Lung (tissue), 16 donors: ENCODE measurements around the gene CYP1A1. TPM values are rescaled to one million over a fixed set of nuclear protein-coding genes. Genes with fewer than 3 reads are reported as not detected.

Experiments used
- ATAC-seq: fragments of 200-7000 bp; cut with Tn5 transposase; one replicate; pipeline ENCODE4 v1.9.1; 2020; ENCODE audit warnings: moderate number of reproducible peaks; ENCODE audit not compliant: insufficient read depth, low FRiP score
- DNase-seq, 3 donors: peaks; one replicate each; pipeline ENCODE4 v3.0.0-alpha.2; 2013 to 2017
- H3K27ac ChIP-seq, 2 donors: one replicate each; pipeline ENCODE4 v1.5.1; 2013; ENCODE audit warnings: mild to moderate bottlenecking in 2 of 2, moderate library complexity in 2 of 2, control low read depth in 1 of 2, inconsistent platforms in 1 of 2, low read depth in 1 of 2, low read length in 1 of 2
- H3K27me3 ChIP-seq, 3 donors: one replicate each; pipeline ENCODE4 v1.5.1; 2013; ENCODE audit warnings: low read length in 2 of 3; ENCODE audit not compliant: control insufficient read depth in 3 of 3, insufficient read depth in 3 of 3
- H3K36me3 ChIP-seq, 4 donors: one replicate each; pipeline ENCODE4 v1.5.1; 2013; ENCODE audit warnings: low read length in 4 of 4, mild to moderate bottlenecking in 1 of 4, moderate library complexity in 1 of 4; ENCODE audit not compliant: control insufficient read depth in 4 of 4, insufficient read depth in 4 of 4
- H3K4me1 ChIP-seq, 5 donors: one replicate each; pipeline ENCODE4 v1.5.1; 2013; ENCODE audit warnings: low read length in 5 of 5, mild to moderate bottlenecking in 2 of 5, moderate library complexity in 1 of 5; ENCODE audit not compliant: control insufficient read depth in 5 of 5, insufficient read depth in 5 of 5
- H3K4me3 ChIP-seq: one replicate; pipeline ENCODE4 v1.5.1; 2013; ENCODE audit warnings: mild to moderate bottlenecking, control low read depth, moderate library complexity
- H3K9ac ChIP-seq, 2 donors: one replicate each; pipeline ENCODE4 v1.5.1; 2013; ENCODE audit warnings: low read length in 2 of 2, control low read depth in 1 of 2; ENCODE audit not compliant: insufficient read depth in 1 of 2
- H3K9me3 ChIP-seq, 4 donors: one replicate each; pipeline ENCODE4 v1.5.1; 2013; ENCODE audit warnings: low read length in 3 of 4, mild to moderate bottlenecking in 1 of 4, moderate library complexity in 1 of 4; ENCODE audit not compliant: control insufficient read depth in 4 of 4, insufficient read depth in 3 of 4
- CTCF ChIP-seq: IDR thresholded peaks from 2 replicates; pipeline ENCODE4 v1.5.1; 2012; ENCODE audit warnings: mild to moderate bottlenecking; ENCODE audit errors: control extremely low read depth, extremely low read depth
- WGBS, 2 donors: extraction: QIAGEN DNeasy Blood & Tissue Kit; methylation state at CpG; one replicate each; pipeline ENCODE4 v1.1.7; 2013; 5-methylcytosine and 5-hydroxymethylcytosine counted together
- long read RNA-seq, 5 donors: transcript quantifications; one replicate each; lab custom pipeline, GENCODE V29; 2026
- polyA plus RNA-seq, 2 donors: library from polyadenylated mRNA; stranded (reverse); fragments of 200-250 nt; gene quantifications; one replicate each; pipeline ENCODE4 v1.2.1, GENCODE V29; 2013
- total RNA-seq, 2 donors: library from RNA; depleted of rRNA in 1 of 2; stranded (reverse); fragments of >200 nt in 1 of 2; gene quantifications; one replicate each; pipeline ENCODE4 v1.2.1, GENCODE V29; 2014 to 2021
- donor health status: control.
- donor health status: control.
- donor health status: Bipolar disorder and iron deficiency.
- donor health status: healthy.
- donor health status: DM: yes; HTN: yes; CAD: no.

Gene CYP1A1
- under 1 TPM; 0.31 to 1.00 TPM for total RNA-seq
- polyA plus RNA-seq: 10 to 100 TPM in 1 of 2 donors, under 1 TPM in 1; 0.46 to 15.0 TPM
- long read RNA-seq, donor 1: 0 reads
- long read RNA-seq, donor 2: 0 reads
- long read RNA-seq, donor 3: 0 reads
- long read RNA-seq, donor 4: 0 reads
- long read RNA-seq, donor 5: 0 reads

GRCh38 chr15:74725225-74725774 lies at the start of gene CYP1A1:
Gene CYP1A1, minus strand, starts transcription at chr15:74725528. Its CDS starts 2,431 bp downstream, at chr15:74723097.
- ATAC-seq (no peak), DNase-seq (peak in 1 of 3 donors; percentile 13)
- Histone ChIP-seq H3K4me3 (peak within 1 kb of the TSS; percentile 51), H3K9me3 (peaks cover 0 to 2% (median 0%) of the 10 kb centered on the region in 4 donors), H3K9ac (no peak within 1 kb of the TSS), H3K36me3 (peaks cover 0 to 3% (median 0%) of the 10 kb centered on the region in 4 donors), H3K27me3 (peaks cover 0 to 29% (median 24%) of the 10 kb centered on the region in 3 donors), H3K4me1 (peaks cover 0 to 33% (median 0%) of the 10 kb centered on the region in 5 donors), H3K27ac (peak within 1 kb of the TSS in 1 of 2 donors; percentile 89)
- 1 to 3% methylated on average over 10 of the region's 10 CpGs for WGBS, 2 donors
- TF ChIP-seq CTCF: no peak

DNA sequence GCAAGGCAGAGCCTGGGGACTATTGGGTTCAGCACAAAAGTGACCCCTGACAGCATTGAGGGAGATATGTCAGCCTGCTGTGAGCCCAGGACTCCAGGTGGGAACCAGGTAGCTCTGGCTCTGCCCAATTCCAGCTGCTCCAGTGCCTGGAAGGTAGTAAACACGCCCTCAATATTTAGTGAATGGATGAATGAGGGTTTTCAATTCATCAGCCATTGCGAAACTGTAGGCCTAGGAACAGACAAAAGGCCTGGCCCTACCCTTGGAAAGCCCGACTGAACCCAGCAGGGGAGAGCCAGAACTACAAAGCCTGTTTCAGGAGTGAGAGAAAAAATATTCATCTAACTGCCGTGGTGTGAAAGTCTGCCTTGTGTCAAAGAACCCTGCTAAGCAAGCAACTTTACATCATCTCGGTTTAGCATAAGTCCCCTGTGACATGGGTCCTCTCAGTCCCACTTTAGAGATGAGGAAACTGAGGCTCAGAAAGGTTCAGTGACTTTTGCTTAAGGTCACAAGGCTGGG lies 48.5 kb upstream of the CYP1A1 start:
- H3K9ac ChIP-seq: no peak overlapping the region
- H3K27me3 ChIP-seq: no peaks in the 10 kb centered on the region
- no peak for ATAC-seq
- no peak for TF ChIP-seq CTCF
- no peak for DNase-seq
- H3K4me3 ChIP-seq: no peak overlapping the region
- H3K27ac ChIP-seq: no peak overlapping the region
- no peaks in the 10 kb centered on the region for H3K9me3 ChIP-seq
- no peaks in the 10 kb centered on the region for H3K36me3 ChIP-seq
- peaks cover 0 to 14% (median 5%) of the 10 kb centered on the region in 5 donors for H3K4me1 ChIP-seq
- 73 to 80% methylated on average over 5 of the region's 5 CpGs for WGBS, 2 donors

DNA sequence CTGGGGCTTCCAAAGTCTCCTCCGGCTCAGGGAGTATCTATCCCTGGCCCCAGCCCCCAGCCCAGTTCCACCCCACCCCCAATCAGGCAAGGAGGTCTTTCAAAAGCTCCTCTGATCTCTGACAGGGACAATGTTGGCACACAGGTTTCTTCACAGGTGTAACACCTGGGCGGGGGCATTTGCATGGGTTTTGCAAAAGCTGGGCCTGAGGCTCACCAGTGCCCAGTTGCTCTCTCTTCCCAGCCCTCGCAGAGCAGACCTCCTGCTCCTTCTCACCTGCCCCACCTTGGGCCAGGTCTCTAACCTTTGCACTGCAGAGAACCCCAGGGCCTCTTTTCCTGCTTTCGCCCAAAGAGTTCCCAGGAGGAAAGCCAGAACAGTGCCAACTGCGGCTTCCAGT lies 48.0 kb upstream of the CYP1A1 start:
- ATAC-seq: no peak
- DNase-seq: no peak
- no peaks in the 10 kb centered on the region for H3K9me3 ChIP-seq
- H3K9ac ChIP-seq: no peak overlapping the region
- H3K36me3 ChIP-seq: no peaks in the 10 kb centered on the region
- no peak for TF ChIP-seq CTCF
- no peaks in the 10 kb centered on the region for H3K27me3 ChIP-seq
- H3K4me1 ChIP-seq: peaks cover 0 to 14% (median 5%) of the 10 kb centered on the region in 5 donors
- H3K4me3 ChIP-seq: no peak overlapping the region
- no peak overlapping the region for H3K27ac ChIP-seq
- WGBS, 2 donors: 90 to 94% methylated on average over 5 of the region's 5 CpGs
